Occipital lobe (tissue), 2 donors: ENCODE results near the gene CAV3. TPM values are rescaled to one million over a fixed set of nuclear protein-coding genes. Genes with fewer than 3 reads are reported as not detected.

Experiments used
- DNase-seq: peaks from one replicate; lab custom pipeline; 2025; lab: John Stamatoyannopoulos, UW
- total RNA-seq: library from RNA; depleted of rRNA; stranded (reverse); fragments of >200 nt; gene quantifications from one replicate; pipeline ENCODE4 v1.2.3, GENCODE V29; 2014

Gene CAV3
- total RNA-seq, 1 donor from 2014 or later: not detected

DNA sequence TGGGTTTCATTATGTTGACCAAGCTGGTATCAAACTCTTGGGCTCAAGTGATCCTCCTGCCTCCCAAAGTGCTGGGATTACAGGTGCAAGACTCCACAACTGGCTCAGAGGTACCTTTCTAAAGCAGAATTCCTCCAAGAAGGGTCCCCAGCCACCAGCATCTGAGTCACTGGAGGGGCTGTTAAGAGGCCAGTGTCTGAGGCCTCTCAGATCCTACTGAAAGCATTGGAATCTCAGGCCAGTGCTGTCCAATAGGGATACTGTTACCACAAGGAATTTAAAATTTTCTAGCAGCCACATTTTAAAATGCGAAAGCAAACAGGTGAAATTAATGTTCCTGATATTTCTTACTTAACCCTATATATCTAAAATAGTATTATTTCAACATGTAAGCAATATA is 1.3 kb downstream of the CAV3 start:
- no peak for DNase-seq

- no peak for DNase-seq
Observed at GRCh38 chr3:8736436-8736835, 2.8 kb downstream of the CAV3 start.

DNA sequence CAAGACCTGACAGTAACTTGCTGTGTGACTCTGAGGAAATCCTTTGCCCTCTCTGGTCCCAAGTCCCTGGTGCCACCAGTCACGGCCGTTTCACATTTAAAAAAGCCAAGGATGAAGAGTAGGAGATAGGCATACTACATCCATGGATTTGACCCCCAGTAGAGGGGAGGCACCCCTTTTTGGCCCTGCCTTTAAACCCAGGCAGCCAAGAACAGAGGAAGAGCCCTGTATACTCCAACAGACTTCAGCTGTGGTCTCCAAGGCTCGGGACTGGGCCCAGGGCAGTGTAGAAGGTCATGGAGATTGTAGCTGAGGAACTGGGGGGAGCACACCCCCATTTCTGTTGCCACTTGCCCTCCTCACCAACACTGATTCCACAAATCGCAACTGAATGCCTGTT is 3.7 kb downstream of the CAV3 start:
- DNase-seq: no peak

GRCh38 chr3:8737823-8738222 is 4.2 kb downstream of the CAV3 start:
- no peak for DNase-seq

- no peak for DNase-seq
Observed at GRCh38 chr3:8738639-8739038, 5.0 kb downstream of the CAV3 start.

- DNase-seq: no peak
Observed at GRCh38 chr3:8739757-8740504, 6.3 kb downstream of the CAV3 start.

- DNase-seq: no peak
Observed at GRCh38 chr3:8741581-8742261, 8.1 kb downstream of the CAV3 start.

DNA sequence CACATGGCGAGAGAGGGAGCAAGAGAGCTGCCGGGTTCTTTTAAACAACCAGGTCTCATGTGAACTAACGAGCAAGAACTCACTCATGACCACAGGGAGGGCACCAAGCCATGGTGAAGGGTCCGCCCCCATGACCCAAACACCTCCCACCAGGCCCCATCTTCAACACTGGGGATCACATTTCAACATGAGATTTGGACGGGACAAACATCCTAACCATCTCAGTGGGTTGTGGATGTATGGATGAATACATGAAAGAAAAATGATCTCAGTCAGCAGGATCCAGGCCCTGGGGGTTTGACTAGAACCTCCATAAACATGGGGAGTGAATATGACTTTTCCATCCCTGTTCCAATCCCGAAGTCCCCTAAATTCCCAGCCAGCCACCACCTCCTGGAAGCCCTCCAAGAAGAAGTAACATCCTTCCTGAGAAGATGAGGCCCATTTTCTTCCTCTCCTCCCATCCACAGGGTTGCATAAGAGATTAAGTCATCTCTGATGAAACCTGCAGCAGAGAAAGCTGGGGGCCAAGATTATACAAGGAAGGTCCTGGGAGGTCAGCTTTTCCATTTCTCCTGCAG is 9.5 kb downstream of the CAV3 start:
- DNase-seq: no peak

- DNase-seq: no peak
Observed at GRCh38 chr3:8743911-8744310, 10.3 kb downstream of the CAV3 start.

DNA sequence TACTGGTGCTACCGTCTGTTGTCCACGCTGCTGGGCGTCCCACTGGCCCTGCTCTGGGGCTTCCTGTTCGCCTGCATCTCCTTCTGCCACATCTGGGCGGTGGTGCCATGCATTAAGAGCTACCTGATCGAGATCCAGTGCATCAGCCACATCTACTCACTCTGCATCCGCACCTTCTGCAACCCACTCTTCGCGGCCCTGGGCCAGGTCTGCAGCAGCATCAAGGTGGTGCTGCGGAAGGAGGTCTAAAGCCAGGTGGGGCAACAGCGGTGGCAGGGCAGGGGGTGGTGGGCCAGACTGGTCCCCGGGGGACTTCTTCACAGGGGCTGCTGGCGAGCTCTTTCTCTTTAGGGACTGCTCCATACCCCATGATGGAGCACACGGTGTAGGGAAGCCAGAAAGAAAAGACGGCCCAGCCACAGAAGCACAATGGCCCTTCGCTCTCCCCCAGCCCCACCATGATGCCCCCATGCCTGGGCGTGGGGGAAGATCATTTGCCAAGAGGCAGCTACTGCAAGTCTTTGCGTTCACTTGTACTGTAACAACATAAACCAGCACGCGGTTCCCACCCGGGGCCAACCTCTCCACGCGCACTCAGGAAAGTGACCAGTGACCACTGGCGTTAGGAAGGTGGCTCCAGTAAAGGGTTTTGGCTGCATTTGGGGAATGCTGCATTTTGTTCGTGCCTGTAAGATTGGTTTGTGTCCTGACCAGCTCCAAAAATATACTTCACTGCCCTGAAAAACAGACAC is 12.2 kb downstream of the CAV3 start:
- no peak for DNase-seq

- DNase-seq: no peak
Observed at GRCh38 chr3:8746780-8747345, 13.3 kb downstream of the CAV3 start.

DNA sequence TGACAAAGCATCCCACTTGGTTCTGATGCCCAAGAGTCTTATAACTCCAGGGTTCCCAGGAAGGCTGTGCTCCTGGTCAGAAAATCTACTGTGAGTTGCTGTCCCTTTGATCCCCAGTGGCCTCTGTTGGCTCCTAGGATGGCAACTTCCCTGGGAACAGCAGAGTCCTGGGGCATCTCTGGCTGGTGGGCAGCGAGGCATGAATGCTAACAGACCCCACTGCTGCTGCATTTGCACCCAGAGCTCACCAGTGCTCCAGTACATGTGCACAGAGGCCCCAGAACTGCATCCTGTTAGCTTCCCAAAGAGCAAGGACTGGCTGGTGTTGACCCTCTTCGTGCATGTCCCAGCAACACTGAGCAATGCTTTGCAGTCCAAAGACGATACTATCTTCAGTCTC is 15.7 kb downstream of the CAV3 start:
- no peak for DNase-seq

- no peak for DNase-seq
Observed at GRCh38 chr3:8752832-8753231, 19.2 kb downstream of the CAV3 start.

DNA sequence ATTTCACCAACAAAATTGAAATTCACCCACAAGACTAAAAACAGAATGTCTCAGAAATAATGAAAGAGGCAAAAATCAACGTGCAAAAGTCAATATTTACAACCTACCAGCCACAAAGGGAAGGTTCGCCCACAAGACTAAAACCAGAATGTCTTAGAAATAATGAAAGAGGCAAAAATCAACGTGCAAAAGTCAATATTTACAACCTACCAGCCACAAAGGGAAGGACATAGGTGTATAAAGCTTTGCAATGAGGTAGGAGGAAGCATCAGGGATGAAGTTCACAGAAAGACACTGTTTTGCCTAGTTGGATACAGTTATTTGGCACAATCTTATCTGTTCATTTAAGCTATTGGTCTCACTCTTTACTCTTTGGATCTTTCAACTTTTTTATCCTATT is 21.5 kb downstream of the CAV3 start:
- DNase-seq: no peak

DNA sequence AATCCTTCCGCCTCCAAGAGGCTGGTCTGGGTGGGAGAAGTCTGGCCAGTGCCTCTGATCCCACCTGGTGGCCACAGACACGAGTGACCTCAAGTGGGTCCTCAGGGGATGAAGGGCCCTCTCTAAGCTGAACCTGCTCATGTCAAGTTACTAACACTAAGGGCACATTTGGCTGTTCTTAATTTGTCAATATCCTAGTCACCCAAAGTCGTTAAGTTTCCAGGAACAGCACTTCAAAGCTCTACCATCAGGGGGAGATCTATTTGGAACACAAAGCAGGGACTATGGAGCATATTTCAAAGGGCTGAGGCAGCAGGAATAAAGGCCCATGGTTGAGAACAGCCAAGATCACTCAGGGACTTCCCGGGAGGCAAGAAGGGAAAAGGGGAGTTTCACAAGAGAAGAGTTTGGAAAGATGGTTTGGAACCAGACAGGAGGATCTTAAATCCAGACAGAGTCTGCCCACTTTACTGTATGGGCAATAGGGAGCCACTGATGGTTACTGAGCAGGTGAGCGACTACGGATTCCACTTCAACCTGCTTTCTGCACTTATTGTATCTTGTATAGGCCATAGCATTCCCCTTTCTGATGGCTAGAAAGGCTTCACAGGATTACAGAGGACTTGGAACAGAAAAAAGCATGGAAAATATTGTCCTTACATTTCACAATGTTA is 22.1 kb downstream of the CAV3 start:
- DNase-seq: no peak

DNA sequence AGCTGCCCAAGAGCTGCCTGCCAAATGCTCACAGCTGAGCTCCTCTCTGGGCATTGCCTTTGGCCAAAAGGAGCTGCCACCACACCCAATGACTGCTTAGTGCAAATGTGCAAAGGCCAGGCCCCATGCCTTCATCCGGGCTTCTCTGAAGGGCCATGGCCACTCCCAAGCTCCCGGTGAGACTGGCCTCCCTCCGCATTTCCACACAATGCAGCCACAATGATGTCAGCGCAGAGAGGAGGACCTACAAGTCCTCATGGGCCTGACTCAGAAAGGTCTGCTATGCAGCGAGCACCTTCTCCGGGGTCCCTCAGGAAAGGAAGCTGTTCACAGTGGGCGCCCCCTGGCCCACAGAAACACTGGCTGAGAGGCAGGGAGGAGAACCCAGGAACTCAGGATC is 23.1 kb downstream of the CAV3 start:
- DNase-seq: no peak

- no peak for DNase-seq
Observed at GRCh38 chr3:8757551-8758518, 24.2 kb downstream of the CAV3 start.

DNA sequence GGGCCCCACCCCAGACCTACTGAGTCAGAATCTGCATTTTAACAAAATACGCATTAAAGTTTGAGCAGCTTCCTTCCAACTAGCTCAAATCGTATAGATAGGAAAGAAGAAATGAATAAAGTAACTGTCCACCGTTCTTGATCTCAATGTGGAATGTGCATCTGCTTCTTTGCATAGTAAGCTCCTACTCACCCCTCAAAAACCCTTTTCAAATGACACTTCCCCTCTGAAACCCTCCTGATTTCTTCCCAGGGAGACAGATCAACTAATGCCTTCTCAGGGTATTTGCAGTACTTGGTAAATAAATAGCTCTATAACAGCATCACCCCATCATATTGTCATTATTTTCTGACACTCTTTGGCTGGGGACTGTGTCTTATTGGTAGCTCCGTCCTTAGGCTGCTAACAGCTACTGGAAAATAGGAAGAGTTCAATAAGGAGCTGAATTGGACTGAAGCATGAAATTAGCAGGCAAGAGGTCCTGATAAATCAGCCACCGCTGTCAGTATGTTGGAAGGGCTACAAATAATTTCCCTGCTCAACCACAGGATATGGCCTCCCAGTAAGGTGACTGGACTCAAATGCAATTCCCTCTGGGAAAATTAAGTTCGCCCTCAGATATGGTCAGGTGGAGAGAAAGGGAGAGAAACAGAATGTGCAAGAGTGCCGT is 25.6 kb downstream of the CAV3 start:
- DNase-seq: no peak

GRCh38 chr3:8760091-8760490 is 26.5 kb downstream of the CAV3 start:
- DNase-seq: no peak

DNA sequence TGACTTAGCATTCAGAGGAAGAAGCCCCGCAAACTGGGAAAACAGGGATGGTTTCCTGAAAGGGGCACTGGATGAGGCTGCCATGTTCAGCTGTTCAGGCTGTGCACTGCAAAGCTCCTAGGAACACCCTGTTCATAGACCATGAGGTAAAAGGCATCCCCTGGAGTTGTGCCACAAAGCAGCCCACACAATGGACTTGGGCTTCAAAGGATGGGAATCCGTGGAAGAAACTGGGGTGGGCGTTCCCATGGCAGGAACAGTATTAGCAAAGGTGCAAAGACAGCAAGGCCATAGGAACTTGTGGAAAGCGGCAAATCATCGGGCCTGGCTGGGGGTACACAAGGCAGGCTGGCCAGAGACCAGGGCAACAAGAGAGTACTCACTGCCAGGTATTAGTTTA is 26.9 kb downstream of the CAV3 start:
- no peak for DNase-seq
